AG09309 (cell line): ENCODE data around the gene PRM1.
"Not testable (repeated sequence)": the region's sequence is repeated elsewhere in the genome, so short reads cannot be mapped to it uniquely, and the experiment has no call there.

Experiments
- DNase-seq: peaks from one replicate; pipeline ENCODE4 v3.0.0-alpha.2; 2010; ENCODE audit warnings: low read depth
- H3K4me3 ChIP-seq: 2 replicates; pipeline ENCODE4 v1.5.1; 2011; ENCODE audit warnings: mild to moderate bottlenecking, low read depth, low read length, moderate library complexity; ENCODE audit not compliant: control insufficient read depth
- TF ChIP-seq, protein P1 (sequence below): IDR thresholded peaks from 2 replicates; pipeline ENCODE4 v1.5.1; 2011; ENCODE audit warnings: mild to moderate bottlenecking, low read depth, low read length, inconsistent platforms; ENCODE audit not compliant: insufficient read depth, control insufficient read depth; ENCODE audit errors: missing control alignments

The PRM1 gene

DNA sequence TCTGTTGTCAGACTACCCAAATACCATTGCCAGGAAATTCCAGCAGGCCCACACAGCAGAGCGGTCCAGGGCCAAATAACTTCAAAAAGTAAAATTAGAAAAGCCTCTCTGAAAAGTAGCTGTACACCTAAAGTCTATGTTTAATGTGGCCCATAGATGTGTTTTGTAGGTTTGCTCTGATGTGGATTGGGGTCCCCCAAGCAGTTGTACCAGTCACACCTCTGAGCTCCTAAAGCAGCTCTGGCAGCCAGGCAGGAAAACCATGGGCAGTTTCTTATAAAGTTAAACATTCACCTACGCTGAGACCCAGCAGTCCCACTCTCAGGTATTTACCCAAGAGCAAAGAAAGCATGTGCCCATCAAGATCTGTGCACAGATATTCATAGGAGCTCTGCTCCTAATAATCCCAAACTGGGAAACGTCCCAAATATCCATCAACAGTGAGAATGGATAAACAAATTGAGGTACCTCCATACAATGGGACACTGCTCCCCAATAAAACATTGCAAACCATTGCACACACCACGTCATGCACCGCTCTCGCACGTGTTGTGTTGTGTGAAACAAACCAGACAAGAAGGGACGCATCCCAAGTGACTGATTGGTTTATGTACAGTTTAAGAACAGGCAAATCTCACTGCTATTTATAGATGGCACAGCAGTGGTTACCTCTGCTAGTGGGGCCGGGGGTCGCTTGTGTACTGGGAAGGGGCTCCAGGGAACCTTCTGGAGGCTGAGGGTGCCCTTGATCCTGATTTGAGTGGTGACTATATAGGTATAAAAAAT is 15.8 kb upstream of the PRM1 start:
- DNase-seq: no peak
- H3K4me3 ChIP-seq: no peak overlapping the region
- TF ChIP-seq, protein P1, sequence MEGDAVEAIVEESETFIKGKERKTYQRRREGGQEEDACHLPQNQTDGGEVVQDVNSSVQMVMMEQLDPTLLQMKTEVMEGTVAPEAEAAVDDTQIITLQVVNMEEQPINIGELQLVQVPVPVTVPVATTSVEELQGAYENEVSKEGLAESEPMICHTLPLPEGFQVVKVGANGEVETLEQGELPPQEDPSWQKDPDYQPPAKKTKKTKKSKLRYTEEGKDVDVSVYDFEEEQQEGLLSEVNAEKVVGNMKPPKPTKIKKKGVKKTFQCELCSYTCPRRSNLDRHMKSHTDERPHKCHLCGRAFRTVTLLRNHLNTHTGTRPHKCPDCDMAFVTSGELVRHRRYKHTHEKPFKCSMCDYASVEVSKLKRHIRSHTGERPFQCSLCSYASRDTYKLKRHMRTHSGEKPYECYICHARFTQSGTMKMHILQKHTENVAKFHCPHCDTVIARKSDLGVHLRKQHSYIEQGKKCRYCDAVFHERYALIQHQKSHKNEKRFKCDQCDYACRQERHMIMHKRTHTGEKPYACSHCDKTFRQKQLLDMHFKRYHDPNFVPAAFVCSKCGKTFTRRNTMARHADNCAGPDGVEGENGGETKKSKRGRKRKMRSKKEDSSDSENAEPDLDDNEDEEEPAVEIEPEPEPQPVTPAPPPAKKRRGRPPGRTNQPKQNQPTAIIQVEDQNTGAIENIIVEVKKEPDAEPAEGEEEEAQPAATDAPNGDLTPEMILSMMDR: no peak

DNA sequence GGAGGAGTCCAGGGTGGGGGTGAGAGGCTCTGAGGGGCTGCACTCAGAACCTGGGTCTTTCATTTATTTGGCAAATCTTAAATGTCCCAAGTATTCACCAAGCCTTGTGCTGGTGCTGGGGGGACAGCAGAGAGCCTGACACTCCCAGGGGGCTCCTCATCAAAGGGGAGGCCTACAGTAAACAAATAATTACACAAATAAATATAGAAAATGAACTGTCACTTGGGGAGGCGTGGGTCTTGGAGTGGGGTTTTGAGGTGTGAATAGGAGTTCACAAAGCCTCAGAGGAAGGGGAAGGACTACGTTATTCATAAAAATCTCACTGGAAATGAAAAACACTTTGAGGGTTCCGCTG is 15.2 kb upstream of the PRM1 start:
- DNase-seq: no peak
- no peak overlapping the region for H3K4me3 ChIP-seq
- TF ChIP-seq, protein P1: no peak

DNA sequence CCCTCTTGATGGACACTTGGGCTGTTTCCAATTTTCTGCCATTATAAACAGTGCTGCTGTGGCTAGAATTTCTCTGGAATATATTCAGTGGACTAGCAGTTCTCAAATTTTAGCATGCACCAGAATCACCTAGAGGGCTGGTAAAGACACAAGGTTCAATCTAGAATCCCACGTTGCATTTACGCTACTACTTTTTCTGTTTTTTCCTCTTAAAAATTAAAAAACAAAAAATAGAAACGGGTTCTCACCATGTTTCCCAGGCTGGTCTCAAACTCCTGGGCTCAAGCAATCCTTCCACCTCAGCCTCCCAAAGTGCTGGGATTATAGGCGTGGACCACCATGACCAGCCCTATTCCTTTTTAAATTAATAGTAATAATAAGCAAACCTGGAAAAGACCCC is 14.5 kb upstream of the PRM1 start:
- TF ChIP-seq, protein P1: no peak
- DNase-seq: no peak
- H3K4me3 ChIP-seq: no peak overlapping the region

DNA sequence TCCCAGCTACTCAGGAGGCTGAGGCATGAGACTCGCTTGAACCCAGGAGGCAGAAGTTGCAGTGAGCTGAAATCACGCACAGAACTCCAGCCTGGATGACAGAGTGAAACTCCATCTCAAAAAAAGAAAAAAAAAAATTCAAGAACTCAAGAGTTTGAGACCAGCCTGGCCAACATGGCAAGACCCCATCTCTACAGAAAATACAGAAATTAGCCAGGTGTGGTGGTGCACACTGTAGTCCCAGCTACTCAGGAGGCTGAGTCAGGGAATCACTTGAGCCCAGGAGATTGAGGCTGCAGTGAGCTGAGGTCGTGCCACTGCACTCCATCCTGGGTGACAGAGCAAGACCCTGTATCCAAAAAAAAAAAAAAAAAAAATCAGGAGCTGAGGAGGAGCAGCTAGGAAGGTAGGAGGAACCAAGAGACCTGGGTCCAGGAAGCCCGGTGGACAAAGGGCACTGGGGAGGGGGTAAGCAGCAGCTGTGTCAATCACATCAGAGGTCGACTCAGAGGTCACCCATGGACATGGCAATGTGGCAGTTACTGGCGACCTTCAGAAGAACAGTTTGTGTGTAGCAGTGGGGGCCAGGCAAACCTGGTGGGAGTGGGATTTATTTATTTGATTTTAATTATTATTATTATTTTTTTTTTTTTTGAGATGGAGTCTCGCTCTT is 11.1 kb upstream of the PRM1 start:
- TF ChIP-seq, protein P1: no peak
- no peak for DNase-seq
- H3K4me3 ChIP-seq: no peak overlapping the region

DNA sequence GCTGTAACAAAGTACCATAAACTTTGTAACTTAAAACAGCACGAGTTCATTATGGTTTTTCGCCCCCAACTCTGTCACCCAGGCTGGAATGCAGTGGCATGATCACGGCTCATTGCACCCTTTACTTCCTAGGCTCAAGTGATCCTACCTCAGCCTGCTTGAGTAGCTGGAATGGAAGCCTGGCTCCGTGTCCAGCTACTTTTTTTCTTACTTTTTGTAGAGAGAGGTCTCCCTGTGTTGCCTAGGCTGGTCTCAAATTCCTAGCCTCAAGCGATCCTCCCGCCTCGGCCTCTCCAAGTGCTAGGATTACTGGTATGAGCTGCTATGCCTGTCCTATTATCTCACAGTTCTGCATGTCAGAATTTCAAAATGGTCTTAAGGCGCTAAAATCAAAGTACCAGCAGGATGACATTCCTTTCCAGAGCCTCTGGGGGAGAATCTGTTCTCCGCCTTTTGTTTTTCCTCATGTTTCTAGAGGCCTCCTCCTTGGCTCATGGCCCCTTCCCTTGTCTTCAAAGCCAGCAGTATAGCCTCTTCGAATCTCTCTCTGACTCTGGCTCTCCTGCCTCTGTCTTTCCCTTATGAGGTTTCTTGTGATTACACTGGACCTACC is 10.1 kb upstream of the PRM1 start:
- DNase-seq: no peak
- no peak overlapping the region for H3K4me3 ChIP-seq
- TF ChIP-seq, protein P1: no peak

DNA sequence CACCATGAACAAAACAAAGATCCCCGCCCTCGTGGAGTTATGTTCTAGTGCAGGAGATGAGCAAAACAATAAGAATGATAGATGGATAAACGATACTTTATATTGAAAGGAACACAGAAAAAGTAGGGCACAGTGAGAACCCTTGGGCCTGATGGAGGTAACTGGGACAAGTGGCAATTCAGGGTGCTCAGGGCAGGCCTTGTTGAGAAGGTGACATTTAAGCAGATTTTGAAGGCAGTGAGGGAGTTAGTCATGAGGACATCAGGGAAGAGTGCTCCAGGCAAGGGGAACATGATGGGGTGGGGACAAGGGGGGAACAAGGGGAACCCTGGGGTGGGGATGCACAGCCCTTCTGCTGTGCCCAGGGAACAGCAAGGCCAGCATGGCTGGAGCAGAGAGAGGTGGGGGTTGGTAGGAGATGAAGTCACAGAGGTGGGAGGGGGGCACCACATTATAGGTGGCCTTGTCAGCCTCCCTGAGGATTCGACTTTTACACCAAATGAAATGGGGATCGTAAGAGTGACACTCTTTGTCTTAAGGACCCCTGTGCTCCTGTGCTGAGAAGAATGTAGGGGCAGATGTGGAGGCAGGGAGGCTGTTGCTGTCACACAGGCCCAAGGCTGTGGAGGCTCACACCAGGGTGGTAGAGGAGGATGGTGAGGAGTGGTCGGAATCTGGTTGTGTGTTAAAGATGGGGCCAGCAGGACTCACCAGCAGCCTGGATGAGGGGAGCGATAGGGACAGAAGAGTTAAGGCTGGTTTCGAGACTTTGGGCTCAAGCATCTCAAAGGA is 9.2 kb upstream of the PRM1 start:
- TF ChIP-seq, protein P1: no peak
- H3K4me3 ChIP-seq: no peak overlapping the region

DNA sequence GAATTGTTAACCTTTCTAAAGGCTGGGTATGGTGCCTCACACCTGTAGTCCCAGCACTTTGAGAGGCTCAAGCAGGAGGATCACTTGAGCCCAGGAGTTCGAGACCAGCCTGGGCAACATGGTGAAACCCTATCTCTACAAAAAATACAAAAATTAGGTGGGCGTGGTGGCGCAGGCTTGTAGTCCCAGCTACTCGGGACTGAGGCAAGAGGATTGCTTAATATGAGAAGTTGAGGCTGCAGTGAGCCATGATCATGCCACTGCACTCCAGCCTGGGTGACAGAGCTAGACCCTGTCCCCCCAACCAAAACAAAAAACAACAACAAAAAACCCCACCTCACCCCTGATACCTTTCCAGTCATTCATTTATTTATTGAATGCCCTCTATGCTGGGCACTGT is 8.6 kb upstream of the PRM1 start:
- not testable (repeated sequence) for H3K4me3 ChIP-seq, DNase-seq

More for the DNA sequence above, 9.2 kb upstream of the PRM1 start:
- DNase-seq: no peak
